Articular chondrocyte of knee joint (primary cell): ENCODE results near the gene LAIR1. TPM values are rescaled to one million over a fixed set of nuclear protein-coding genes. Genes with fewer than 3 reads are reported as not detected.

Source experiments
- total RNA-seq: library from RNA; depleted of rRNA; stranded (reverse); fragments of >200 nt; gene quantifications from 2 replicates; pipeline ENCODE4 v1.2.3, GENCODE V29; 2012

LAIR1 gene
- total RNA-seq, result not detected in 2 replicates

GRCh38 chr19:54364775-54365257, at the start of gene LAIR1:
TSS of gene LAIR1 (minus strand) at chr19:54364931. CDS start at chr19:54364804, 127 bp downstream.

GRCh38 chr19:54312436-54313377, 52.0 kb downstream of the LAIR1 start, which contains the start of gene LILRA5:
TSS of gene LILRA5 (minus strand) at chr19:54313166. CDS start at chr19:54313019, 147 bp downstream.

Other genes with a start within 250 kb of the LAIR1 start
- 8.4 and 9.1 TPM in 2 replicates for gene TFPT, start 249.3 kb downstream of the LAIR1 start, total RNA-seq
- 36.2 and 39.2 TPM in 2 replicates for gene PRPF31, start 249.2 kb downstream of the LAIR1 start, total RNA-seq
- gene CNOT3, start 227.2 kb downstream of the LAIR1 start, total RNA-seq, result 6.9 and 9.7 TPM in 2 replicates
- gene LENG1, start 205.2 kb downstream of the LAIR1 start, total RNA-seq, result 3.9 and 5.7 TPM in 2 replicates
- 1.0 TPM in 1 of 2 replicates, not detected in the other for gene TMC4, start 191.8 kb downstream of the LAIR1 start, total RNA-seq
- gene MBOAT7, start 175.4 kb downstream of the LAIR1 start, total RNA-seq, result 25.2 and 25.8 TPM in 2 replicates
- 34.3 and 37.2 TPM in 2 replicates for gene TSEN34, start 173.6 kb downstream of the LAIR1 start, total RNA-seq
- gene RPS9, start 164.1 kb downstream of the LAIR1 start, total RNA-seq, result 1,386 and 1,444 TPM in 2 replicates
- not detected in 2 replicates for gene LILRB3, start 141.9 kb downstream of the LAIR1 start, total RNA-seq
- gene LILRA6, start 122.1 kb downstream of the LAIR1 start, total RNA-seq, result not detected in 2 replicates
- not detected in 2 replicates for gene LILRB5, start 107.7 kb downstream of the LAIR1 start, total RNA-seq
- not detected in 2 replicates for gene LILRB2, start 83.8 kb downstream of the LAIR1 start, total RNA-seq
- gene LILRA5, start 51.8 kb downstream of the LAIR1 start, total RNA-seq, result 0.22 TPM in 1 of 2 replicates, not detected in the other
- not detected in 2 replicates for gene LILRA4, start 25.8 kb downstream of the LAIR1 start, total RNA-seq
- not detected in 2 replicates for gene TTYH1, start 50.5 kb upstream of the LAIR1 start, total RNA-seq
- gene LENG8, start 84.3 kb upstream of the LAIR1 start, total RNA-seq, result 43.3 and 47.9 TPM in 2 replicates
- gene LENG9, start 98.8 kb upstream of the LAIR1 start, total RNA-seq, result 7.5 and 8.5 TPM in 2 replicates
- 26.3 and 29.1 TPM in 2 replicates for gene CDC42EP5, start 108.4 kb upstream of the LAIR1 start, total RNA-seq
- gene LAIR2, start 137.9 kb upstream of the LAIR1 start, total RNA-seq, result not detected in 2 replicates
- gene LILRA2, start 208.9 kb upstream of the LAIR1 start, total RNA-seq, result not detected in 2 replicates
- not detected in 2 replicates for gene LILRA1, start 228.7 kb upstream of the LAIR1 start, total RNA-seq